Thyroid gland (tissue), 4 donors: ENCODE data around the gene ATP2A3. TPM values are rescaled to one million over a fixed set of nuclear protein-coding genes. Genes with fewer than 3 reads are reported as not detected.
A peak's percentile ranks its signal among the peaks of the same experiment; 100 is the strongest.

Source experiments
- DNase-seq, 2 donors: peaks; one replicate each; pipeline ENCODE4 v3.0.0-alpha.2; 2019
- H3K27ac ChIP-seq, 3 donors: fragments of 200-600 bp; sonication (generic); 1 replicate in 2 of 3; 2 replicates in 1 of 3; pipeline ENCODE4 v1.5.1; 2016 to 2019; ENCODE audit warnings: mild to moderate bottlenecking in 1 of 3, moderate library complexity in 1 of 3
- H3K27me3 ChIP-seq: fragments of 200-600 bp; sonication (generic); one replicate; pipeline ENCODE4 v1.5.1; 2019
- H3K36me3 ChIP-seq, 2 donors: fragments of 200-600 bp; sonication (generic); one replicate each; pipeline ENCODE4 v1.5.1; 2016 to 2019
- H3K4me1 ChIP-seq, 2 donors: fragments of 200-600 bp; sonication (generic); one replicate each; pipeline ENCODE4 v1.5.1; 2017 to 2019
- H3K4me3 ChIP-seq, 3 donors: fragments of 200-600 bp; sonication (generic); replicated peaks in 1 of 3; 1 replicate in 2 of 3; 2 replicates in 1 of 3; pipeline ENCODE4 v1.5.1; 2016; ENCODE audit warnings: mild to moderate bottlenecking in 1 of 3
- H3K9me3 ChIP-seq: fragments of 200-600 bp; sonication (generic); one replicate; pipeline ENCODE4 v1.5.1; 2017
- CTCF ChIP-seq, 6 experiments: fragments of 200-600 bp in 3 of 6; fragments of 450-650 bp in 3 of 6; sonication (generic) in 3 of 6; IDR thresholded peaks; one replicate each; pipeline ENCODE4 v1.5.1; 2016 to 2019; ENCODE audit warnings: antibody characterized with exemption in 6 of 6, mild to moderate bottlenecking in 2 of 6, inconsistent platforms in 1 of 6, moderate library complexity in 1 of 6
- POLR2A ChIP-seq, 2 donors: fragments of 450-650 bp; IDR thresholded peaks; one replicate each; pipeline ENCODE4 v1.6.1; 2017; ENCODE audit warnings: antibody characterized with exemption in 2 of 2, mild to moderate bottlenecking in 2 of 2, moderate library complexity in 1 of 2
- WGBS, 2 donors: methylation state at CpG; one replicate each; pipeline ENCODE4 v1.1.5; 2017; 5-methylcytosine and 5-hydroxymethylcytosine counted together
- intact Hi-C: fragments of 100-400 bp; cut with DNase I; formaldehyde crosslinking; loops from one replicate; pipeline ENCODE4 v1.15.1; 2023
- total RNA-seq, 4 donors: library from RNA; depleted of rRNA; stranded (reverse); fragments of >200 nt; gene quantifications; one replicate each; pipeline ENCODE4 v1.2.3, GENCODE V29; 2016

Gene ATP2A3
- total RNA-seq, 4 donors from 2014 or later, result 6.9 to 18.6 (median 9.1) TPM

- Histone ChIP-seq H3K4me1 (peaks cover 54 to 71% of the 10 kb centered on the region in 2 donors), H3K27me3 (no peaks in the 10 kb centered on the region), H3K36me3 (no peaks in the 10 kb centered on the region), H3K9me3 (no peaks in the 10 kb centered on the region), H3K4me3 (peak within 1 kb of the TSS; percentile 35 to 68 (median 46)), H3K27ac (peak within 1 kb of the TSS; percentile 83 to 93 (median 89))
- intact Hi-C loops, result no loop called here
- DNase-seq, result peak; percentile 92 to 94
- WGBS, 2 donors, result 13 to 41% methylated on average over 5 to 13 of the region's 75 CpGs
- TF ChIP-seq CTCF (IDR thresholded peaks at IDR 0.05) (no peak), POLR2A (IDR thresholded peaks at IDR 0.05) (peak in 1 of 2 donors; percentile 66)
These were observed 71.1 kb downstream of the ATP2A3 start, which contains the start of gene CAMKK1 for GRCh38 chr17:3893003-3893719. Gene CAMKK1, minus strand, starts transcription at chr17:3893053. Its CDS starts 7,366 bp downstream, at chr17:3885687.

- peak; percentile 90 to 93 for DNase-seq
- 0 to 2% methylated on average over 15 to 19 of the region's 96 CpGs for WGBS, 2 donors
- TF ChIP-seq CTCF (IDR thresholded peaks at IDR 0.05), result no peak
- peak in 1 of 2 donors; percentile 34 for TF ChIP-seq POLR2A (IDR thresholded peaks at IDR 0.05)
- Histone ChIP-seq H3K4me3 (peak overlapping the region; percentile 35 to 68 (median 46)), H3K27ac (peak overlapping the region; percentile 35 to 79 (median 65)), H3K9me3 (no peaks in the 10 kb centered on the region), H3K27me3 (no peaks in the 10 kb centered on the region), H3K4me1 (peaks cover 56 to 79% of the 10 kb centered on the region in 2 donors), H3K36me3 (no peaks in the 10 kb centered on the region)
- intact Hi-C loops, result no loop called here
These were observed 71.9 kb downstream of the ATP2A3 start for GRCh38 chr17:3892095-3892998.

GRCh38 chr17:3891626-3892094 is 72.6 kb downstream of the ATP2A3 start:
- 34 to 36% methylated on average over 12 of the region's 12 CpGs for WGBS, 2 donors
- H3K27ac ChIP-seq, result peak overlapping the region in 2 of 3 donors; percentile 65 to 78
- peaks cover 59 to 84% of the 10 kb centered on the region in 2 donors for H3K4me1 ChIP-seq
- H3K4me3 ChIP-seq, result peak overlapping the region in 2 of 3 donors; percentile 35 to 68
- no peak for TF ChIP-seq POLR2A (IDR thresholded peaks at IDR 0.05)
- no peak for TF ChIP-seq CTCF (IDR thresholded peaks at IDR 0.05)
- H3K36me3 ChIP-seq, result no peaks in the 10 kb centered on the region
- no peaks in the 10 kb centered on the region for H3K27me3 ChIP-seq
- intact Hi-C loops, result no loop called here
- H3K9me3 ChIP-seq, result no peaks in the 10 kb centered on the region
- DNase-seq, result no peak

- Histone ChIP-seq H3K27me3 (no peaks in the 10 kb centered on the region), H3K4me3 (no peak overlapping the region), H3K4me1 (peaks cover 54 to 80% of the 10 kb centered on the region in 2 donors), H3K36me3 (no peaks in the 10 kb centered on the region), H3K9me3 (no peaks in the 10 kb centered on the region), H3K27ac (peak overlapping the region; percentile 30 to 78 (median 70))
- no peak for DNase-seq
- WGBS, 2 donors, result 60 to 77% methylated on average over 4 of the region's 4 CpGs
- TF ChIP-seq POLR2A (IDR thresholded peaks at IDR 0.05) (no peak), CTCF (IDR thresholded peaks at IDR 0.05) (no peak)
- intact Hi-C loops, result no loop called here
These were observed 73.4 kb downstream of the ATP2A3 start for GRCh38 chr17:3890878-3891219.
